Stimulated activated CD4-positive, alpha-beta T cell treated with anti-CD3 and anti-CD28 coated beads, Interleukin-4, amount 100 ng/mL, for 4 hours (primary cell): ENCODE data around the gene AKIRIN1.
"Not testable (repeated sequence)": the region's sequence is repeated elsewhere in the genome, so short reads cannot be mapped to it uniquely, and the experiment has no call there.

ENCODE experiments used
- DNase-seq, 2 experiments: peaks; one replicate each; pipeline ENCODE4 v3.0.0-alpha.2; 2020

Gene AKIRIN1, protein sequence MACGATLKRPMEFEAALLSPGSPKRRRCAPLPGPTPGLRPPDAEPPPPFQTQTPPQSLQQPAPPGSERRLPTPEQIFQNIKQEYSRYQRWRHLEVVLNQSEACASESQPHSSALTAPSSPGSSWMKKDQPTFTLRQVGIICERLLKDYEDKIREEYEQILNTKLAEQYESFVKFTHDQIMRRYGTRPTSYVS

DNA sequence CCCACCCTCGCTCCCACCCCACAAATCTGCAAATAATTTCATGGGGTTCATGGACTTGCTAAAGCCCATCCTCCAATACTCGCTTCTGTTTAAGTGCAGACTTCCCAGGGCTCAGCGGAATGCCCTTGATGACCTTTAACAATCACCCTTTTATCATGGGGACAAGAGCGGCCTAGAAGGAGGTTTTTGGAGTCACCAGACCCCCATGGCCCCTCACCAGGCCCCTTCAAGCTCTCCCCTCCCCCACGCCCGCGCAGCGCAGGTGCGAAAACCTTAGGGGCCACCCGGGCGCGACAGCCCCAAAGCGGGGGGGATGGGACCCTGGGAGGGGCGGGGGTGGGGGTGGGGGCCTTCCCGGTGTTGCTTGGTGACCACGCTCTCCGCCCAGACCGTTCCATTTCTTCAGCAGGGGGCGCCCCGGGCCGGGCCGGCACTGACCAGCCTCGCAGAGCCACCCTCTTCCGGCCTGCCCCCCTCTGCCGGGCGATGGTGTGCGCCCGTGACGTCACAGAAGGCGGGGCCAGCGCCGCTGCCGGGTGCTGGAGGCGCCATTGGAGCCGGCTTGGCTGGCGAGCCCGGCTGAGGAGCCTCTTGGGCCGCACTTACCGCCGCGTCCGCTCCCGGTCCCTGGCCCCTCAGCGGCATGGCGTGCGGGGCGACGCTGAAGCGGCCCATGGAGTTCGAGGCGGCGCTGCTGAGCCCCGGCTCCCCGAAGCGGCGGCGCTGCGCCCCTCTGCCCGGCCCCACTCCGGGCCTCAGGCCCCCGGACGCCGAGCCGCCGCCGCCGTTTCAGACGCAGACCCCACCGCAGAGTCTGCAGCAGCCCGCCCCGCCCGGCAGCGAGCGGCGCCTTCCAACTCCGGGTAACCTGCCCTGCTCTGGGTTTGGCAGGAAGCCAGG lies at the start of gene AKIRIN1:
Gene AKIRIN1 (plus strand): TSS at position 539 of the 900 bp plus-strand sequence. CDS start 105 bp downstream, at position 644.
- DNase-seq = peak; percentile 94 to 97

DNA sequence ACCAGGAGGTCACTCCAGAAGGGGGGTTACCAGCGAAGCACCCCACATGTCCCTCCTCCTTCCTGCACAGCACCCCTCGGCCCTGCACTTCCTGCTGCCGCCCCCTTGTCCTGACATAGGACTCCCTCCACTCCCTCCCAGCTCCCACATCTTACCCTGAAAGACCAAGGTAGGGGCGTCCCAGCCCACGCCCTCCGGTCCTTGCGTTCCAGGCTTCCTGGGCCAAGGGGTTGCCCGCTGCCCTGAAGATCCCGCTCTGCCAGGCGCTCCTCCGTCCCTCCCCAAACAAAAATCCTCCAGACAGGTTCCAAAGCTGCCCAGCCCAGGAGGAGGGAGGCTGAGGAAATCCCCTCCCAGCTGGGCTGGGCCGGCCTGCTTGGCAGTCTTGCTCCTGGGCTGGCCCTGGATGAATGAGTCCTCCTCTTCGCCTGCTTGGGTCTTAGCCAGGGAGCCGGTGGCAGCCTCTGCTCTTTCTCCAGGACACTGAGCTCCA lies 49.5 kb upstream of the AKIRIN1 start, which contains the start of gene RHBDL2:
Gene RHBDL2 (minus strand): TSS at position 304 of the 493 bp plus-strand sequence. CDS start 22,618 bp downstream, outside the sequence.
- DNase-seq = no peak

DNA sequence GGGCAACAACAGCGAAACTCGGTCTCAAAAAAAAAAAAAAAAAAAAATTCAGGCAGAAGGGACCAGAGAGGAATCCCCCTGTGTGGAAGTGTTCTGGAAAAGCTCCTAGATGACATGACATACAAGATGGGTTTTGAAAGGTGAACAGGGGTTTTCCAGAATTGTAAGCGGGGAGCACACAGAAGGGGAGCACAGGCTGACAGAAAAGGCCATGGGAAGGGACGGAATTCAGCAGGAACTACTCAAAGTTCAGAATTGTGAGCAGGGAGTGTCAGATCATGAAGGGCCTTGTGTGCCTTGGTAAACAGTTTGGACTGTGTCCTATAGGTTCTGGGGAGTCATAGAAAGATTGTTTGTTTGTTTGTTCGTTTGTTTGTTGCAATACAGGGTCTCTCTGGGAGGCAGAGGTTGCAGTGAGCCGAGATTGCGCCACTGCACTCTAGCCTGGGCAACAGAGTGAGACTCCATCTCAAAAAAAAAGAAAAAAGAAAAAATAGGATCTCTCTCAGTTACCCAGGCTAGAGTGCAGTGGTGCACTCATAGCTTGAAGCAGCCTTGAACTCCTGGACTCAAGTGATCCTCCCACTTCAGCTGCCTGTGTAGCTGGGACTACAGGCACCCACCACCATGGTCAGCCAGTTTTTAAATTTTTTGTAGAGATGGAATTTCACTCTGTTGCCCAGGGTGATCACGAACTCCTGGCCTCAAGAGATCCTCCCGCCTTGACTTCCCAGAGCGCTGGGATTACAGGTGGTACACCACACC lies 48.2 kb upstream of the AKIRIN1 start:
- DNase-seq = no peak

DNA sequence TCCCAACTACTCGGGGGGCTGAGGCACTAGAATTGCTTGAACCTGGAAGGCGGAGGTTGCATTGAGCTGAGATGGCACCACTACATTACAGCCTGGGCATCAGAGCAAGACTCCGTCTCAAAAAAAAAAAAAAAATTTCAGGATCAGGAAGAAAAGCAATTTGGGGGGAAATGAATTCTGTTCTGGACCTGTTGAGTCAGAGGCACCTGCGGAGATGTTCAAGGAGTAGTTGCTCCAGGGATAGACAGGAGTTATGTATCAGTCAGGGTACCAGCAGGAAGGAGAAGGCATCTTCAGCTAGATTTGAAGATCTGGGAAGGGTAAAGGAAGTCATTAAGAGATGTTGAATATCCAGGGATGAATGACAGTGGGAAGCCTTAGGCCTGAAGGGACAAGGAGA lies 46.5 kb upstream of the AKIRIN1 start:
- DNase-seq = no peak

DNA sequence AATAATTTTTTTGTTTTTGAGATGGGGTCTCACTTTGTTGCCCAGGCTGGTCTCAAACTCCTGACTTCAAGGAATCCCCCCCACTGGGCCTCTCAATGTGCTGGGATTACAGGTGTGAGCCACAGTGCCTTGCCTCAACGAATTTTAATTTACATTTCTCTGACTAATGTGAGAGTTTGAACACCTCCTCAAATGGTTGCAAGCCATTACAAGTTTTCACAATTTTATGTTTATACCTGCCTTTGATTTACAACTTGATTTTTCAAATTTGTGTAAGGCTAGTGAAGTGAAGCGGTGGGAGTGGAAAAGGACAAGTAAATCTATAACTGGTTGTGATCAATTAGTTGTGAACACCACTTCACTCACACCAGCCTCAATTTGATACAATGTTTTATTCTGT lies 40.5 kb upstream of the AKIRIN1 start:
- DNase-seq = no peak

DNA sequence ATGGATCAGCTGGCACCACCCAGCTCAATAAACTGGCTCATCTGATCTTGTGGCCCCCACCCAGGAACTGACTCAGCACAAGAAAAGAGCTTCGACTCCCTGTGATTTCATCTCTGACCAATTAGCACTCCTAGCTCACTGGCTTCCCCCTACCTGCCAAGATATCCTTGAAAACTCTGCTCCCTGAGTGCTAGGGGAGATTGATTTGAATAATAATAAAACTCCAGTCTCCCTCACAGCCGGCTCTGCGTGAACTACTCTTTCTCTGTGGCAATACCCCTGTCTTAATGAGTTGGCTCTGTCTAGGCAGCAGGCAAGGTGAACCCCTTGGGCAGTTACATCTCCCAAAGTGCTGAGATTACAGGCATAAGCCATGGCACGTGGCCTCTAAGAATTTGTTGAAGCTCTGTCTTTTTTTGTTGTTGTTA lies 37.6 kb upstream of the AKIRIN1 start:
- DNase-seq = no peak

DNA sequence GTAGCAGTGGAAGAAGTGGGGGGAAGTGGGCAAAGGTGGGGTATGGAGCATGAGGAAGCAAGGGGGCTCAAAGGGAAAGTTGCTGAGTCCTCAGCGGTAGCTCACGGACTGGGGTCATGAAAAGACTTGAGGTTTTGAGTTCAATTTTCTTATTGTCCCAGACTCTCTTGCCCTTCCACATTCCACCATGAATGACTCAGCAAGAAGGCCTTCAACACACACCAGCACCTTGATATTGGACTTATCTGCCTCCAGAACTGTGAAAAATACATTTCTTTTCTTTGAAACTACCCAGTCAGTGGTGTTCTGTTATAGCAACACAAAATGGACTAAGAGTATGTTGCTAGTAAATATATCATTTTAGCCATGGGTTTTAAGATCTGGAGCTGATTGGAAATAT lies 32.1 kb upstream of the AKIRIN1 start:
- no peak for DNase-seq

DNA sequence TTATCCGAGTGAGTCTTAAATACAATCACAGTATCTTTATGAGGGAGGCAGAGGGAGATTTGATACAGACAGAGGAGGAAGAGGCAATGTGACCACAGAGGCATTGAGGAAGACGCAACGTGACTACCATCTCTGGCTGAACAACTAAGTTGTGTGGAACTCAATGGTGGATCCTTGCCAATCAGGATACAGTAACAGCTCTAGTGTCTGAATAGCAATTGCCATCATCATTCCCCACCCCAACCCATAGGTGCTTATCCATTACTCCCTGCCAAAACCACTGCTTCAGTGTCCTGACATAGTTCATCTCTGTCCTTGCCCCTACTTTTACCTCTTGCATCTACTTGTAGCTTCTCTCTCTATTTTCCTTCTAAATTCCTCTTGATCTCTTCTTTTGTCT lies 29.0 kb upstream of the AKIRIN1 start:
- DNase-seq = no peak

DNA sequence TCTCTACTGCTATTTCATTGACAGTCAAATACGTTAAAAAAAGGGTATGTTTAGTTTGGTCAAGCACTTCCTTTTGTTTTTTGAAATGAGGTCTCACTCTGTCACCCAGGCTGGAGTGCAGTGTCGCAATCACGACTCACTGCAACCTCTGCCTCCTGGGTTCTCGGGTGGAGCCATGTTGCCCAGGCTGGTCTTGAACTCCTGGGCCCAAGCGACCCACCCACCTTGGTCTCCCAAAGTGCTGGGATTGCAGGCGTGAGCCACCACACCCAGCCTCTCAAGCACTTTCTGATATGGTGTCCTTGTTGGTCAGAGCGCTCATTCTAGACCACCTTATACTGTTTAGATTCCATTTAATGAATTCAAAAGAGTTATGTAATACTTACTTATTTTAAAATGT lies 28.5 kb upstream of the AKIRIN1 start:
- DNase-seq = no peak

DNA sequence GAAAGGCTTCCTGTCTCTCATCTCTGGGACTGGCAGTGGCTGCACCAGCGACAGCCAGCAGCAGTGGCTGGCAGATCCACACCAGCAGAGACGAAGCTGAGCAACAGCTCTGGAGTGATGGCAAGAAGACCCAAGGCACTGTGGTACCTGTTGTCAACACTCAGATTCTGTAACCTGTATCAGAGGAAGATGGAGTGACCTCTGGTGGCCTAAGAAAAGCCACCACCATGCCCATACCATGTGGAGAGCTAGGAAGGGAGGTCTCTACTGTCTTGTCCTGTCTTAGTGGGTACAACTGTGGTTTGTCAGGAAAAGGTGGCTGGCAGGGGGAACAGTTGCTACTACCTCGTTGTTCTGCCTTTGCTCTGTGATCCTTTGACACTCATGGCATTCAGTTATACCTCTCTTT lies 26.9 kb upstream of the AKIRIN1 start:
- DNase-seq = no peak

DNA sequence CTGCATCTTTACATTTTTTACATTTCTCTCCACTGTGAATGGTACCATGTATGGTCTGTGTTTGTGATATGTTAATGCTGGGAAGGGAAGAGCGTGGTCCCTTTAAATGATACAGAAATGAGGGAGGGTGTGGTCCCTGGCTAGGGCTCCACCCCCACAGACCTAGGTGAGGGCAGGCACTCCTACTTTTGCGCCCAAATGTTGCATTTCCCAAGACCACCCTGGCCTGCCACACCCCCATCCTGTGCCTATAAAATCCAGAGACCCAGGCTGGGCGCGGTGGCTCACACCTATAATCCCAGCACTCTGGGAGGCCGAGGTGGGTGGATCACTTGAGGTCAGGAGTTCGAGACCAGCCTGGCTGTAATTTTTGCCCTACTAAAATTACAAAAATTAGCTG lies 17.9 kb upstream of the AKIRIN1 start:
- not testable (repeated sequence) for DNase-seq

DNA sequence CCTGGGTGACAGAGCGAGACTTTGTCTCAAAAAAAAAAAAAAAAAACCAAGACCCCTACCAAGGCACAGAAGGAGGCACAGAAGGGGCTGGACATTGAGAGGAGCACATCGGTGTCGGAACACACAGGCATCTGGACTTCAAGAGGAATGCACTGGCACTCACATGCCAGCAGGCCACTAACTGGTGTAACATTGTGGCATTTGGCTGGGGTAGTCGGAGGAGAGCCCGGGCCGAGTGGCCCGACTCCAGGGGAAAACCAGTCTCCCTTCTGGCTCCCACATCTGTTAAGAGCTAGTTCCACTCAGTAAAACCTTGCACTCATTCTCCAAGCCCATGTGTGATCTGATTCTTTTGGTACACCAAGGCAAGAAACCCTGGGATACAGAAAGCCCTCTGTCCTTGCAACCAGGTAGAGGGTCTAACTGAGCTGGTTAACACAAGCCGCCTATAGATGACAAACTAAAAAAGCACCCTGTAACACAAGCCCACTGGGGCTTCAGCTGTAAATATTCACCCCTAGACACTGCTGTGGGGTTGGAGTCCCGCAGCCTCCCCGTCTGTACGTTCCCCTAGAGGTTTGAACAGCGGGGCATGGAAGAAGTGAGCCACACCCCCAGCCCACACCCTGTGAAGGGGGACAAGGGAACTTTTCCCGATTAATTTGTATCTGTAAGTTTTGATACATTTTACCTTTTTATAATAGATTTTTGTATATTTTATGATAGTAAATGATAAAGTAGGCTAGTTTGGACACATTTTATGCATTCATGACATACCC lies 17.2 kb upstream of the AKIRIN1 start:
- no peak for DNase-seq

DNA sequence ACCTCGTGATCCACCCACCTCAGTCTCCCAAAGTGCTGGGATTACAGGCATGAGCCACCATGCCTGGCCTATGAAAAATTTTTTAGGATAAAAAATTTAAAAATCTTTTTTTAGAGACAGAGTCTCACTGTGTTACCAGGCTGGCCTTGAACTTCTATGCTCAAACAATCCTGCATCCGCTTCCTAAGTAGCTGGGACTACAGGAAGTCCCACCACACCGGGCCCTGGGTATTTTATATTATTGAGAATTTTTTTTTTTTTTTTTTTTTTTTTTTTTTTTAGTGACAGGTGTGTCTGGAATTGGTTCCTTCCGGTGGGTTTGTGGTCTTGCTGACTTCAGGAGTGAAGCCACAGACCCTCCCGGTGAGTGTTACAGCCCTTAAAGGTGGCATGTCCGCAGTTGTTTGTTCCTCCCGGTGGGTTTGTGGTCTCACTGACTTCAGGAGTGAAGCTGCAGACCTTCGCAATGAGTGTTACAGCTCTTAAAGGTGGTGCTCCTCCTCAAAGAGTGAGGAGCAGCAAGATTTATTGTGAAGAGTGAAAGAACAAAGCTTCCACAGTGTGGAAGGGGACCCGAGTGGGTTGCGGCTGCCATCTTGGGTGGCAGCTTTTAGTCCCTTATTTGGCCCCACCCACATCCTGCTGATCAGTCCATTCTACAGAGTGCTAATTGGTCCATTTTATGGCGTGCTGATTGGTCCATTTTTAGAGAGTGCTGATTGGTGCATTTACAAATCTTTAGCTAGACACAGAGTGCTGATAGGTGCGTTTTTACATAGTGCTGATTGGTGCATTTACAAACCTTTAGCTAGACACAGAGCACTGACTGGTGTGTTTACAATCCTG lies 13.5 kb upstream of the AKIRIN1 start:
- peak; percentile 6 to 26 for DNase-seq

DNA sequence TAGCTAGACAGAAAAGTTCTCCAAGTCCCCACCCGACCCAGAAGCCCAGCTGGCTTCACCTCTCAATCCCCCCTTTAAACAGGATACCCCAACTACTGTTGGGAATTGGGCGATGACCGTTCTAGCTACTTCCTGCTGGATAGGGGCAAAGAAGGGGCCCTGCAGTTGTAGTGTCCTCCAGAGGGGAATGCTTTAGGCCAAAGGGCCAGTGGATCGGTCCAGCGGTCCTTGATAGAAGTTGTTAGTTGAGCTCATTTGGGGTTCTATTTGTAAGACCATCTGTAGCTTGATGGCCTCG lies 12.9 kb upstream of the AKIRIN1 start:
- not testable (repeated sequence) for DNase-seq

DNA sequence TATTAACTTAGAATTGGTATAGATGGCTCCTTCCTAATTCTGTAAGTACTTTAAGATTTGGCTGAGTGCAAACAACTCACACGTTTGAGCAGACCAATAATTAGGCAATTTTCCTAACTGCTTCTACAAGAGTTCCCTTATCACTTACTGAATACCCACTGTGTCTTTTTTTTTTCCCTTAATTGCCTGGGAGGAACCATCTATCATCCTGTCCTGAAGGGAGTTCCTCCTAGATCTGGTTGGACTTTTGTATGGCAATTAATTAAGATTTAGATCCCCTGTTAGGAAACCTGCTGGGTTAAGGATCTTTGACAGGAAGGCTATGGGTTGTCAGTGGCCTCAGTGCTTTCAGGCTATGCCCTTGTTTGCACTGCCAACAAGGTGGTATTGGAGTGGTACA lies 11.7 kb upstream of the AKIRIN1 start:
- DNase-seq = not testable (repeated sequence)

DNA sequence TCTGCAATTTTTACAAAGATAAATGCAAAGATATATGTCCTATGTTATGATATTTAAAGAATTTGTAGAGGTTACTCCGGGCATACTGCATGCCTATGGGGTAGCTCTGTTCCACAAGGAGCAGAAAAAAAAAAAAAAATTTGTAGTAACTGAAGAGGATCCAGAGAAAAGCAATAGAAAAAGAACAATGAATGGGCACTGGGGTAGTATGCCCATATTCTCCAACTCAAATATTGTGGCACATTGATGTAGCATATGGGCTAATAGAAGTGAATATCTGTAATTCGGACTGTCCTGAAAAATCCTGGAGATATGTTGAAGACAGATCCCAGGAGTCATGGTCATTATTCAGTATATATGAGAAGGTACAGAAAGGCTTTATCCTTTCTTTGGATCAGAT lies 1.1 kb upstream of the AKIRIN1 start:
- no peak for DNase-seq

DNA sequence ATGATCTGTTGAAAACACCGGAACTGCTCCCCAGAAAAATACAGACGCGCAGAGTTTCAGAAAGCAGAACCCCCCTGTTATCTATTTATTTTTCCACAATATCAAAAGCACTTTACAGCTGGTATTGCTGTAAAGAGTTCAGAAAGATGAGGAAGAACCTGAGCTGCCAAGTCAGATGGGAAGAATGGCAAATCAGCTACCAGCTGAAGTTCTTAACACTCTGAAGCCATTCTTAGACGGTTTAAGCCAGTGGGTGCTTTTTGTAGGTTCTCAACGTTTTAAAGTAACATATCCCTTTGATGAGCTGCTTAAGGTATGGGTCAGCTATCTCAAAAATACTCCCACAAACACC lies 714 bp upstream of the AKIRIN1 start:
- DNase-seq = no peak

DNA sequence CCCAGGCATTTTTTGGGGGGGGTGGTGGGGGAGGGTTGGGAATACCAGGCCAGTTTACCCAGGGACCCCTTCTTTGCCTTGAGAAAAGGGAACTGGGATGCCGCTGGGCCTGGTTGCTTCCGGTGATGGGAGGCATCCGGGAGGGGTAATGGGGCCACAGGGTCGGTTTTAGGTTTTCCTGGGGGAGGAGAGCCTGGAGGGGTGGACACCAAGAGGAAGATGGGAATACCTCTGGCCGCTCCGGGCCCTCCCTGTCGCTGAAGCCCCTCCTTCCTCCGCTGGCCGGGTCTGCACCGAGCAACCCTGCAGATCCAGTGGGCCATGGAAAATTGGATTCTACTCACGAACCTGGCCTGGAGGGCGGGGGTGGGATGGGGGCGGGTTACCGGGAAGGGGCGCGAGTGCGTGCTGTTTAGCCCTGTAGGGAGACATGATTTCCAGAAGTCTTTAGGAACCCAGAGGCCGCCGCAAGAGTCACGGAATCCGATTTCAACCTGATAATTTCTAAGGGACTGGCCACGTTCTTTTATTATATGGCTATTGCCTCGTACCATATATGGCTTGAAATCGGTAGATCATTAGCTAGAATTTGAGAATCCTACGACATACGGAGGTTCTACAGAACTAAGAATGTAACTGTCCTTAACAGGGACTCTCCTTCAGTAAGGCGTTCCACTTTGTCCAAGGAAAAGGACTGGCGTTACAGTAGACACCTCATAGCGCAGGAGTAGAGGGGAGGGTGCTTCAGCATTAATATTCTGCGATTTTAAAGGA lies 749 bp downstream of the AKIRIN1 start:
- DNase-seq = peak; percentile 4 to 10

DNA sequence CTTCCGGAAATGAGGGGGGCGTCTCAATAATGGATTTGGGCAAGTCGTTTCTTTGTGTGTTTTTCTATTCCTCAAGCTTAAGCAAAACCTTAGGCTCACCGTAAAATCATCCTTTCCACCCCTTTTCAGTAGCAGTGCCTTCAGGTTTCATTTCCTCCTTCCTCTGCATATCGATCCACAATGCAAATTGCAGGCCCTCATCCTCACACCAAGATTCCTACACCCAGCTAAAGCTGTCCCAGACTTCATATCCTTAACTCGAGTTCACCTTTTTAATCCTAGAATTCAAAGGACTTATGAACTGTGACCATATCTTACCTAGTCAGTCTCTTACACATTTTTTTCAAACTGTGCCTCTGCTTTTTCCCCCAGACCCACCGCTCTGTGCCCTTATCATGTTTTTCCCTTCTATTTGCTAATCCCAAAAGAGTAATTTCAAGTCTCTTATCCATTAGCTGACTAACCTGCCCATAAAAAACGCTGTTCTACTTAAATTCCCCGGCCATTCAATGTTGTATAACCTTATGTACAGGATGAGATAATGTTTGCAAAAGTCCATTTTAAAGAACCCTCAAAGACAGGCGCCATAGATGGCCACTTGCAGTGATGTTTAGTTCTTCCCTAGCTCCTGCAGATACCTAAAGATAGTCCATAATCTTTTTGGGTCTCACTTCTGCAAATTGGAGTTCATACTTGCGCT lies 1.5 kb downstream of the AKIRIN1 start:
- no peak for DNase-seq

DNA sequence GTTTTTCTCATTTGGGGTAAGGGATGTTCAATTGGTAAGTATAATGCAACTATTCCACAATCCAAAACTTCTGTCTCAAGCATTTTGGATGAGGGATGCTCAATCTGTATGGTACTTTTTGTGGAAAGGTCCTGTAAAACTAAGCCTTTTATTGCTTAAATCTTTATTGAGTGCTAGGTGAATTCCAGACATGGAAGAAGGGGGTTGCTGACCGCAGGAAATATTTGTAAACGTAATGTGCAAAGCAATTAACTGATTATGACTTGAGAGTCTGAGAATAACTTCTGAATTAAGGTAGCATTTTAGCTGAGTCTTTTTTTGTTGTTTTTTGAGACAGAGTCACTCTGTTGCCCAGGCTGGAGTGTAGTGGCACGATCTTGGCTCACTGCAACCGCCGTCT lies 3.1 kb downstream of the AKIRIN1 start:
- no peak for DNase-seq
